GM18499 (cell line): ENCODE data around the gene FTCD.

Source experiments
- ATAC-seq: cut with Tn5 transposase; IDR thresholded peaks from one replicate; pipeline ENCODE4 v1.9.1; 2021; ENCODE audit warnings: moderate number of reproducible peaks; ENCODE audit not compliant: insufficient read depth, unreplicated experiment

Gene FTCD

GRCh38 chr21:46096596-46097335 is 58.6 kb downstream of the FTCD start:
- ATAC-seq = no peak

DNA sequence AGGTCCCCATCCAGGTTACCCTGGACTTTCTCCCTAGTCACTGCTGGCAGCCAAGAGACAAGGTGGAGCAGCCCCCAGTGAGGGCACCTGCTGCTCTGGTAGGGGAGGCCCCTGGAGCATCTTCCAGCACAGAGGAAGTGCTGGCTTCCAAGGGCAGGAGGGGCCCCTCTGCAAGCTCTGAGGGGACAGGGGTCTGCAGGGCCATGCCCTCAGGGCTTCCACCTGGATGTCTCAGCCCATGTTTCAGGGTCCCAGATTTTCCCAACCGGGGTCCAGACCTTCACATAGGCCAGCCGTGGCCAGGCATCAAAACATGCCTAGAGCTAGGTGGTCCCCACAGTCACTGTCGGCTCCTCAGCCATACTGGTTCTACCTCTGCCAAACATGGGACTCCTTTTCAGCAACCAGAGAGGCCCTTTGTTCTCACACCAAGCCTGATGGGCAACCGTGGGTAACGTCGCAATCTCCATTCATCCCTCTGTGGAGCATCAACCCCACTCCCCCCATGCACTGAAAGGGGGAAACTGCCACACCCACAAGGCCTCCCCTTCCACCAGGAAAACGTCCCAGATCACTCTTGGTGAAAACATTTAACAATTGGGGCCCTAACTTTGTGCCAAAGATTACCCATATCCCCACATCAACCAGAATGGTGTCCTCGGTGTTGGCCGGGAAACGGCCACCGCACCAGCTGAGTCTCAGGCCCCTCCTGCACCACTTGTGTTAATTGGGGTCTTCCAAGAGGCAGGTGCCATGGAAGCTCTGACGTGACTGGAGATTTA is 59.4 kb downstream of the FTCD start:
- ATAC-seq = no peak

GRCh38 chr21:46095083-46095719 is 60.2 kb downstream of the FTCD start:
- no peak for ATAC-seq

DNA sequence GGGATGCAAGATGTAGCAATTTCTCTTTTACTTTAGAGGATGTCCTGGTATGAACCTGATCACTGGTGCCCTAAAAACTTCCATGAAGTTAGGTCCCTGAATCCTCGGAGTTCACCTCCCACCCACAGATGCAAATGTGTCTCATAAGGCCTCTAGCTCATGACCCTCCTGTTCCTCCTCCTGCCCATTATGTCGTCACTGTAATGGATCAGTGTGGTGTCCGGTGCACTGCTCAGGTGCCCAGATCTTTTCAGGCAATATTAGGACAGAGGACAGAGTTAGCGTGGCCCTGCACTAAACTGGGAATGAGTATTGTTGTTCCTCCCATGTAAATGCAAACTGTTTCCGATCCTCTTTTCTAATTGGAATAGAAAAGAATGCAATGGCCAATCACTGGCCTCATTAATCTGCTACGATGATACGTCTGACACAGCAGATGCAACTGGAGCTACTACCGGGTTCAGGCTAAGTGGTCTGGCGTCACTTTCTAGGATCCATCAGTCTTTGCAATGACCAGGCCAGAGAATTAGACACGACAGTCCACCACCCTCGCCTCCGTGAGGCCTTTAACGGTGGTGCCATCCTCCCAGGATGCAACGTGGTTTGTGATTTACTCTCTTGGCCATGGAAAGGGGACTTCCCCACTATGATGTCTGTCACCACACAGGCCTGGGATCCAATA is 60.8 kb downstream of the FTCD start:
- no peak for ATAC-seq

DNA sequence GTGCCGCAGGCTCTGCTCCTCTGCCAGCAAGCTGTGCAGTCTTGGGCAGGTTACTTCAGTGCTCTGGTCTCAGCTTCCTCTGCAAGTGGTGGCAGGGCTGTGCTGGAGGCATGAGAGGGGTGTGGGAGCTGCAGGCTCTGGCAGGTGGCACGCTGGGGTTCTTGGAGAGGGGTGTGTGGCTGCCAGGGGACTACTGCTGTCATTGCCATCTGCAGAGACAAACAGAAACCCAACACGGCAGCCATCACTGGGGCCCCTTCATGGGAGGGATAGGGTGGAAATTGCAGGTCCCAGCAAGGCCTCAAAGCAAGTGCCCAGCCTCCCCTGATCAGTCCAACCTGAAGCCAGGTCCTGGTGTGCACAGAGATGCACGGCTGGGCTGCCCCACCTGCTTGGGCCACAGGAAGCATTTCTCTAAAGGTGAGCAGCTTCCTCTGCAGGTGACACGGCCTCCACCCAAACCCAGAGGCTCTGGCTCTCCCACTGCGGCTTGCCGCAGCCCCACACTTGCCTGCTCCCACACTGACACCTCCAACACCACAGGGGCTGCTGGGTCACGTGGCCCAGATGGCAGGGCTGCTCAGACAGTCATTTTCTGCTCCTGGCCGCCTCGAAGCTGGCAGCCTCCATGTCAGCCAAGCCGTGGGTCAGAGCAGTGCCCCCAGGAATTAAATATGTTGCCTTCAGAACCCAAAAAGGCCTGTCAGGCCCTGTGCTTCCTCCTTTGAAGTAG is 61.5 kb downstream of the FTCD start:
- ATAC-seq = no peak

DNA sequence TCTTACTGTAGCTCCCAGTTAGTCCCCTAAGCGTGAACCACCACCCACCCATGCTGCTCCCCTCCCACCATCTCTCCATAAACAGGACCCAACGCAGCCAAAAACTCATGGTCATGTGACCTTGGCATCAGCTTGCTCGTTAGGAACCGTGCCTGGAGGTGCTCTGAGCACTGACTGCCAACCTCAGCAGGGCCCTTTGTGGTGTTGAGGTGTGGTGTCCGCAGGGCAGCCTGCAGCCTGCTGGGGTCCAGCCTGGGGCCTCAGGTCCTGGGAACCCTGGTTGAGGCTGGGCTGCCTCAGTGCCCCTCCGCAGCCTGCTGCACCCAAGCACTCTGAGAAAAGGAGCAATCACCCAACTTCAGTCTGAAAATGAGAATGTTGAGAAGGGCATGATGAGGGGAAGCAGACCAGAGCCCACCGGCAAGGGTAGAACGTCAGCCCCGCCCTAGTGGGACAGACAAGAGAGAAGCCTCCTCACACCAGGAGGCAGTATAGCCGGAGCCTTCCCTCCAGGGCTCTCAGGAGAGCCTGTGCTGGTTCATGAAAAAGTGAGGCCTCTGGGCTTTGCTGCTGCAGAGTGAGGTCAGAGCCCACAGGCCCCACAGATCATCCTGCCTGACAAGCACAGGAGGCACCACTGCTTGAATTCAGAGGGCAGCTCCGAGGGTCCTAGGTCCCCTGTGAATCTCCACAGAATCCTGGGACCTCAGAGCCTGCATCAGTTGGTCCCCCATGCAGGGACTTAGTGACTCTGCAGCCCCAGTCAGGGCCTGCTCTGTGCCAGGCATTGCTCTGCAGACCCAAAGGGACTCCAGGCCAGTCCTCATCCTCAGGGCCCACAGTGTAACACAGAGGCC is 62.3 kb downstream of the FTCD start:
- no peak for ATAC-seq

- no peak for ATAC-seq
Measured at GRCh38 chr21:46092026-46092764, 63.2 kb downstream of the FTCD start.

- no peak for ATAC-seq
Measured at GRCh38 chr21:46091631-46092025, 63.8 kb downstream of the FTCD start.

- ATAC-seq = no peak
Measured at GRCh38 chr21:46091118-46091517, 64.3 kb downstream of the FTCD start.

DNA sequence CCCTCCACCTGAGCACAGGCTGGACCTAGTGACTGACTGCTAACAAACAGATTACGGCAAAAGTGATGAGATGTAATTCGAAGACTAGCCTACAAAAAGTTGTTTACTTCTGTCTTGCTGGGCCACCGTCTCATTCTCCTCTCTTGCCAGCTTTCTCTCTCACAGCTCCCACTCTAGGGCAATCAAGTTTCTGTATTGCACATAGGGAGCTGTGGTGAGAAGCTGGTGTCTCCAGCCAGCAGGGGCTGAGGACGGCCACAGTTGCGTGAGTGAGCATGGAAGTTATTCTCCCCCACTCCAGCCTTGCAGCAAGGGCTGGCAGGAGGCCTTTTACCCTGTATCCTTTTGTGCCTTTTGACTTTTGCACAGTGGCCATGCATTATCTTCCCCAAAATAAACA is 66.1 kb downstream of the FTCD start:
- ATAC-seq = no peak

DNA sequence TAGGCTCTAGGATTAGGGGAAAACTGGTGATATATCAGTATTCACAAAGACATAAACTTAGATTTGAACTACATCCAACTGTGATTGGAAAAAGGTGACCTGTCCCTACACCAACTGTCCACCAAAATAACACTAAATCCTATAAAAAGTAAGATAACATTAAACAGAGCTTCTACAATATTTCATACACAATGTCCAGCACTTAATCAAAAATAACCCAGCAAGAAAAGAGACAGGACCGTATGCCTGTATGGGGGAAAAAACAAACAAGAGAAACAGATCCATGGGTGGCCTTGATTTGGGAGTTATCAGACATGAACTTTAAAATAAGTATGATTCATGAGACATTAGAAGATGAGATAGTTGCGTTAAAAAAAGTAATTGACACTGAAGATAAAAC is 67.2 kb downstream of the FTCD start:
- no peak for ATAC-seq

- ATAC-seq = no peak
Measured at GRCh38 chr21:46087641-46088040, 67.7 kb downstream of the FTCD start.
